Adipose tissue (tissue), 3 donors: Measurements from ENCODE around the gene ZC3H7A. TPM values are rescaled to one million over a fixed set of nuclear protein-coding genes. Genes with fewer than 3 reads are reported as not detected.
"Not testable (repeated sequence)": the region's sequence is repeated elsewhere in the genome, so short reads cannot be mapped to it uniquely, and the experiment has no call there.

ENCODE experiments used
- H3K27ac ChIP-seq: one replicate; pipeline ENCODE4 v1.5.1; 2013; ENCODE audit warnings: low read depth, low read length
- WGBS, 3 donors: extraction: QIAGEN DNeasy Blood & Tissue Kit; methylation state at CpG; one replicate each; pipeline ENCODE4 v1.1.7; 2013; 5-methylcytosine and 5-hydroxymethylcytosine counted together
- polyA plus RNA-seq, 3 donors: library from polyadenylated mRNA; stranded (reverse); fragments of 200-250 nt; gene quantifications; one replicate each; pipeline ENCODE4 v1.2.3, GENCODE V29; 2013
- donor health status: healthy with polysubstance abuse.
- donor health status: Bipolar disorder and iron deficiency.
- donor health status: healthy.

Gene ZC3H7A
- polyA plus RNA-seq: 10 to 100 TPM; 20.9 to 37.1 (median 23.4) TPM

- H3K27ac ChIP-seq: peak within 1 kb of the TSS; percentile 93
- 0 to 1% (median 1%) methylated on average over 67 to 80 of the region's 80 CpGs for WGBS, 3 donors
These were observed at the start of gene ZC3H7A for GRCh38 chr16:11797166-11797956. Gene ZC3H7A, minus strand, starts transcription at chr16:11797258. Its CDS starts 14,904 bp downstream, at chr16:11782354.

DNA sequence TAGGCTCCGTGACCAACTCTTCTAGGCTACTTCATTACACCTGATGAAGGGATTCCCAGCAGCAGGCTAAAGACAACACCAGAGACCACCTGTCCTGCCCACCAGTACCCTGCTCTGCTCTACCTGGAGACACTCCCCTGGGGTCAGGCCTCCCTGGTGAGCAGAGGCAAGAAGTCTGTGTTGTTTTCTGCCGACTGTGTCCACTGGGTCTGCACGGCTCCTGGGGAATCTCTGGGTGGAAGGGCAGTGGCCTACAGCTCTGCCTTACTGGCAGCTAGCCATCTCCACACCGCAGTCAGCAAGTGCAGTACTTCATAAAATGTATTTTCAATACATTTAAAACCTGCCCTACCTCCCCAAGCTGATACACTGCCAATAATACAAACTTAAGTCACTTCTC, 47.4 kb upstream of the ZC3H7A start:
- WGBS, 3 donors: 75 to 95% (median 90%) methylated on average over 4 of the region's 4 CpGs
- no peak overlapping the region for H3K27ac ChIP-seq

GRCh38 chr16:11843861-11844260, 46.8 kb upstream of the ZC3H7A start:
- WGBS, 3 donors: 78 to 92% (median 87%) methylated on average over 5 of the region's 5 CpGs
- H3K27ac ChIP-seq: no peak overlapping the region

DNA sequence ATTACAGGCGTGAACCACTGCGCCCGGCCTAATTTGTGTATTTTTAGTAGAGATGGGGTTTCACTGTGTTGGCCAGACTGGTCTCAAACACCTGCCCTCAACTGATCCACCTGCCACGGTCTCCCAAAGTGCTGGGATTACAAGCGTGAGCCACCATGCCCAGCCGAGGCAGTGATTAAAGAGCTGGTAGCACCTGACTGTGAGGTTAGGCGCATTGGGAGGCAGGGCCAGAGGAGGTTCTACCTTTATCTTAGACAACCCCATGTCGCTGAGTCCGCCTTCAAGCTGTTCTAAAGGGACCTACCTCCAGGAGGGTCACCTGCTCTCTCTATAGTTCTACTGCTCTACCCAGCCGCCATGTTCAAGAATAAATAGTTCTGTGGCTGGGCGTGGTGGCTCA, 46.1 kb upstream of the ZC3H7A start:
- 97 to 98% (median 98%) methylated on average over 11 of the region's 11 CpGs for WGBS, 3 donors
- no peak overlapping the region for H3K27ac ChIP-seq

DNA sequence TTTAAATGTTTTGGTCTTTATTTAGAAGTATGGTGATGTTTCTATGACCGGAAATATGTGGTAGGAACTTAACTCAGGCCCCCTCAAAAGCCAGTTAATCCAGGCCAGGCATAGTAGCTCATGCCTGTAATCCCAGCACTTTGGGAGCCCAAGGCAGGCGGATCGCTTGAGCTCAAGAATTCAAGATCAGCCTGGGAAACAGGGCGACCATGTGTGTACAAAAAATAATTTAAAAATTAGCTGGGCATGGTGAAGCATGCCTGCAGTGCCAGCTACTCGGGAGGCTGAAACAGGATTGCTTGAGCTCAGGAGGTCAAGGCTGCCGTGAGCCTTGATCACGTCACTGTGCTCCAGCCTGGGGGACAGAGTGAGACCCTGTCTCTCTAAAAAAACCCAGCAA, 44.0 kb upstream of the ZC3H7A start:
- WGBS, 3 donors: 95 to 96% (median 96%) methylated on average over 7 of the region's 7 CpGs
- H3K27ac ChIP-seq: no peak overlapping the region

- WGBS, 3 donors: 89 to 94% (median 92%) methylated on average over 7 of the region's 7 CpGs
- H3K27ac ChIP-seq: no peak overlapping the region
These were observed 39.7 kb upstream of the ZC3H7A start for GRCh38 chr16:11836650-11837244.

GRCh38 chr16:11835891-11836649, 39.0 kb upstream of the ZC3H7A start:
- 43 to 60% (median 51%) methylated on average over 9 of the region's 9 CpGs for WGBS, 3 donors
- no peak overlapping the region for H3K27ac ChIP-seq

- 75 to 83% (median 79%) methylated on average over 4 of the region's 4 CpGs for WGBS, 3 donors
- no peak overlapping the region for H3K27ac ChIP-seq
These were observed 38.3 kb upstream of the ZC3H7A start for GRCh38 chr16:11835309-11835708.

DNA sequence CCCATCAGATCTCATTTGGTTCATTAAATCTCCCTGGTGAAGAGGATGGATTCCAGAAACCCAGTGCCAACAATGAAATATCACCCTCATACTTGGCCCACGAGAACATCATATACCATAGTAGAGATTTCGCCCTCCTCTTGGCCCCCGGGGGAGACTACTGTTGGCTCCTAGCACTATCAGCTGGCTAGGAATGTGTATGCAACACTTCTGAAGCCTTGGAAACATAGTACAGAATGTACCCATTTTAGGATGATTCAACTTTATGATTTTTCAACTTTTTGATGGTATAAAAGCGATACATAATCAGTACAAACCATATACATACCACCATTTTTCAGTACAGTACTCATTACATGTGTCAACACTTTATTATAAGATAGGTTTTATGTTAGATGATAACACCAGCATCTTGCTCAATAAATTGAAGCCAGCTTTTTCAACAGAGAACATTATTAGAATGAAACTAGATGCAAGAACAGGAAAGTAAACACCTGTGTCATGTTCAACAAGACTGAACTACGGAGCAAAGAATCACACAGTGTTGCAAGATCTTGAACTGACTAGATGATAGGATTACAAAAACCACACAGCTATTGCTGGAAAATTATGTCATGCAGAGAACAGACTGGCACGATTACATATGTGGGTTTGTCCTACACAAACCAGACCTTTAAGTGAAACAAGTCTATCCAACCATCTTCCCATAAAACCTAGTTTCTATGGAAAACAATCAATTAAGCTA, 37.1 kb upstream of the ZC3H7A start:
- H3K27ac ChIP-seq: no peak overlapping the region
- 66 to 78% (median 67%) methylated on average over 6 of the region's 6 CpGs for WGBS, 3 donors

GRCh38 chr16:11828696-11829095, 31.6 kb upstream of the ZC3H7A start:
- WGBS, 3 donors: 81 to 88% (median 87%) methylated on average over 5 of the region's 5 CpGs
- no peak overlapping the region for H3K27ac ChIP-seq

DNA sequence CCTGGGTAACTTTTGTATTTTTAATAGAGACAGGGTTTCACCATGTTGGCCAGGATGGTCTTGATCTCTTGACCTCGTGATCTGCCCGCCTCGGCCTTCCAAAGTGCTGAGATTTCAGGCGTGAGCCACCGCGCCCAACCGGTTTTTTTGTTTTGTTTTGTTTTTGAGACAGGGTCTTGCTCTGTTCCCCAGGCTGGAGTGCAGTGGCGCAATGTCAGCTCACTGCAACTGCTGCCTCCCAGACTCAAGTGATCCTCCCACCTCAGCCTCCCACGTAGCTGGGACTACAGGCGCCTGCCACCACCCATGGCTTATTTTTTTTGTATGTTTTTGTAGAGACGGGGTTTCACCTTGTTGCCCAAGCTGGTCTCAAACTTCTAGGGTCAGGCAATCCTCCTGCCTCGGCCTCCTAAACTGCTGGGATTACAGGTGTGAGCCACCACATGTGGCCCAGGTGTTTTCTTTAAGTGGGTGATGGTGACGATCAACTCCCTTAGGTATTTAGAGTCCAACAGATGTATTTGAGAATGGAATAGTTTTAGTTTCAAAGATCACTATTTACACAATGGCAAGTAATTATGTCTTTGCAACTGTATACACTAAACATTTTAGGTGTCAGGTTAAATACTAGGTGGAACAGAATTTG, 28.6 kb upstream of the ZC3H7A start:
- not testable (repeated sequence) for H3K27ac ChIP-seq
- 90 to 94% (median 92%) methylated on average over 13 of the region's 13 CpGs for WGBS, 3 donors

- WGBS, 3 donors: 16 to 29% (median 29%) methylated on average over 5 of the region's 5 CpGs
- H3K27ac ChIP-seq: no peak overlapping the region
These were observed 27.3 kb upstream of the ZC3H7A start for GRCh38 chr16:11824362-11824761.

DNA sequence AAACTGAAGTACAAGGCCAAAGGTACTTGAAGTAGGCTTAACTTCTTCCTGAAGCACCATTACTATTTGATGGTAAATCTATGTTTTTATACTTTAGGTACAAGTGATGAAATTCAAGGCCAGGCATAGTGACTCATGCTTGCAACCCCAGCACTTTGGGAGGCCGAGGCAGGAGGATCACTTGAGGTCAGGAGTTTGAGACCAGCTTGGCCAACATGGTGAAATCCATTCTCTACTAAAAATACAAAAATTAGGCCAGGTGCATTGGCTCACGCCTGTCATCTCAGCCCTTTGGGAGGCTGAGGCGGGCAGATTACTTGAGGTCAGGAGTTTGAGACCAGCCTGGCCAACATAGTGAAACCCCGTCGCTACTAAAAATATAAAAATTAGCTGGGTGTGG, 26.6 kb upstream of the ZC3H7A start:
- H3K27ac ChIP-seq: not testable (repeated sequence)
- 88 to 95% (median 92%) methylated on average over 5 of the region's 5 CpGs for WGBS, 3 donors

DNA sequence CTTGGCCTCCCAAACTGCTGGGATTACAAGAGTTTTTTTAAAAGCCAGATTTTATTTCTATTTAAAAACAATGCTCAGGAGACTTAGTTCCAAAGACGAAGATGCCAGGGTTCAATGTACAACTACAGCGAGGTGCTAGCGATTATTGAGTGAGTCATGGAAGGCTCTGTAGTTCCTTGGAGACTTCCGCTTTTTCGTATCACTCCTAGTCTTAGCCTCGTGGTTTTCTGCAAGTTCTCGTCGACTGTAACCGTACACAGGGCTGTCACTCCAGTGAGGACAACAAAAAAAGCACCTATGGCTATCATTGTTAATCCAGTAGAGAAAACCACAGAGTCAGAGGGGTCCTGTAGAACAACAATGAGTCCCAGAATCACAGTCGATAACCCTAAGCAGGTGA, 22.7 kb upstream of the ZC3H7A start:
- WGBS, 3 donors: 61 to 86% (median 73%) methylated on average over 10 of the region's 10 CpGs
- H3K27ac ChIP-seq: no peak overlapping the region

GRCh38 chr16:11818970-11819369, 21.9 kb upstream of the ZC3H7A start:
- 86 to 93% (median 88%) methylated on average over 13 of the region's 13 CpGs for WGBS, 3 donors
- not testable (repeated sequence) for H3K27ac ChIP-seq

GRCh38 chr16:11816123-11816522, 19.1 kb upstream of the ZC3H7A start:
- WGBS, 3 donors: 83 to 85% (median 84%) methylated on average over 5 of the region's 5 CpGs
- H3K27ac ChIP-seq: no peak overlapping the region

- WGBS, 3 donors: 73 to 93% (median 81%) methylated on average over 4 of the region's 4 CpGs
- H3K27ac ChIP-seq: not testable (repeated sequence)
These were observed 17.7 kb upstream of the ZC3H7A start for GRCh38 chr16:11814800-11815199.

- H3K27ac ChIP-seq: no peak overlapping the region
- 62 to 76% (median 65%) methylated on average over 8 of the region's 8 CpGs for WGBS, 3 donors
These were observed 9.7 kb upstream of the ZC3H7A start for GRCh38 chr16:11806721-11807120.
